ENCODE measurements around the gene C10orf53.

GRCh38 chr10:49713266-49713665 lies 33.8 kb downstream of the C10orf53 start:
- TF ChIP-seq, protein P1, sequence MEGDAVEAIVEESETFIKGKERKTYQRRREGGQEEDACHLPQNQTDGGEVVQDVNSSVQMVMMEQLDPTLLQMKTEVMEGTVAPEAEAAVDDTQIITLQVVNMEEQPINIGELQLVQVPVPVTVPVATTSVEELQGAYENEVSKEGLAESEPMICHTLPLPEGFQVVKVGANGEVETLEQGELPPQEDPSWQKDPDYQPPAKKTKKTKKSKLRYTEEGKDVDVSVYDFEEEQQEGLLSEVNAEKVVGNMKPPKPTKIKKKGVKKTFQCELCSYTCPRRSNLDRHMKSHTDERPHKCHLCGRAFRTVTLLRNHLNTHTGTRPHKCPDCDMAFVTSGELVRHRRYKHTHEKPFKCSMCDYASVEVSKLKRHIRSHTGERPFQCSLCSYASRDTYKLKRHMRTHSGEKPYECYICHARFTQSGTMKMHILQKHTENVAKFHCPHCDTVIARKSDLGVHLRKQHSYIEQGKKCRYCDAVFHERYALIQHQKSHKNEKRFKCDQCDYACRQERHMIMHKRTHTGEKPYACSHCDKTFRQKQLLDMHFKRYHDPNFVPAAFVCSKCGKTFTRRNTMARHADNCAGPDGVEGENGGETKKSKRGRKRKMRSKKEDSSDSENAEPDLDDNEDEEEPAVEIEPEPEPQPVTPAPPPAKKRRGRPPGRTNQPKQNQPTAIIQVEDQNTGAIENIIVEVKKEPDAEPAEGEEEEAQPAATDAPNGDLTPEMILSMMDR (IDR thresholded peaks at IDR 0.05; ENCODE audit: low read depth, low read length, poor library complexity, severe bottlenecking), result no peak
- no peak for TF ChIP-seq EZH2phosphoT487 (IDR thresholded peaks at IDR 0.05; ENCODE audit: borderline replicate concordance, low read length)

Measured in DOHH2 (cell line).